H1 (cell line): ENCODE data around the gene LRRC27. TPM values are rescaled to one million over a fixed set of nuclear protein-coding genes. Genes with fewer than 3 reads are reported as not detected.

Experiments used
- CTCF ChIA-PET: fragments of 300-600 bp; sonication (Branson Sonifier 250); formaldehyde crosslinking; loops from one replicate; lab custom pipeline; 2021; ENCODE audit not compliant: partially characterized antibody; lab: Charles Lee
- POLR2A ChIA-PET: fragments of 300-600 bp; sonication (Branson Sonifier 250); formaldehyde crosslinking; loops from one replicate; lab custom pipeline; 2021; ENCODE audit warnings: inconsistent platforms; ENCODE audit not compliant: partially characterized antibody; lab: Charles Lee
- DNase-seq, 2 experiments: peaks; one replicate each; pipeline versions ENCODE4 v3.0.0 to v3.0.0-alpha.2; 2010 to 2022; ENCODE audit warnings: low spot score in 2 of 2, low read depth in 1 of 2, mixed read lengths in 1 of 2
- FAIRE-seq: peaks from 2 replicates; lab custom pipeline; 2011; peaks lifted over from hg19 to GRCh38; lab: Jason Lieb, UNC
- H2AFZ ChIP-seq: 2 replicates; pipeline ENCODE4 v1.8.1; 2012; ENCODE audit warnings: low read length, inconsistent platforms
- H2AK5ac ChIP-seq: 2 replicates; pipeline ENCODE4 v1.6.1; 2013; ENCODE audit warnings: low read depth, low read length
- H2BK120ac ChIP-seq: replicated peaks from 2 replicates; pipeline ENCODE3; 2013; ENCODE audit warnings: low read depth, low read length, inconsistent platforms
- H2BK12ac ChIP-seq: 2 replicates; pipeline ENCODE4 v1.6.1; 2013; ENCODE audit warnings: low read depth, low read length
- H2BK15ac ChIP-seq: 2 replicates; pipeline ENCODE4 v1.6.1; 2013; ENCODE audit warnings: low read length
- H2BK20ac ChIP-seq: 2 replicates; pipeline ENCODE4 v1.6.1; 2013; ENCODE audit warnings: low read length
- H2BK5ac ChIP-seq: 2 replicates; pipeline ENCODE4 v1.6.1; 2013; ENCODE audit warnings: low read depth, low read length
- H3K14ac ChIP-seq: 2 replicates; pipeline ENCODE4 v1.6.1; 2013; ENCODE audit warnings: inconsistent platforms; ENCODE audit not compliant: insufficient read length
- H3K18ac ChIP-seq: 2 replicates; pipeline ENCODE4 v1.6.1; 2013; ENCODE audit warnings: low read length; ENCODE audit errors: extremely low read depth
- H3K23ac ChIP-seq: 2 replicates; pipeline ENCODE4 v1.6.1; 2013; ENCODE audit warnings: inconsistent platforms; ENCODE audit not compliant: insufficient read length
- H3K23me2 ChIP-seq: 2 replicates; pipeline ENCODE4 v1.6.1; 2013; ENCODE audit warnings: low read depth, low read length
- H3K27ac ChIP-seq: 2 replicates; pipeline ENCODE4 v1.6.1; 2011; ENCODE audit warnings: low read depth, low read length, inconsistent platforms
- H3K27me3 ChIP-seq, 4 experiments: replicated peaks in 1 of 4; 1 replicate in 1 of 4; 2 replicates in 3 of 4; pipeline versions ENCODE4 v1.6.1 to v1.8.1; 2011 to 2013; ENCODE audit warnings: low read length in 3 of 4, mild to moderate bottlenecking in 3 of 4, inconsistent platforms in 2 of 4, mixed read lengths in 2 of 4, moderate library complexity in 1 of 4; ENCODE audit not compliant: control insufficient read depth in 3 of 4, insufficient read depth in 3 of 4; ENCODE audit errors: extremely low read depth in 1 of 4
- H3K36me3 ChIP-seq, 4 experiments: 2 replicates each; pipeline versions ENCODE4 v1.6.1 to v1.8.1; 2011 to 2013; ENCODE audit warnings: mild to moderate bottlenecking in 4 of 4, low read length in 3 of 4, moderate library complexity in 2 of 4, control low read depth in 1 of 4, inconsistent platforms in 1 of 4; ENCODE audit not compliant: insufficient read depth in 4 of 4, control insufficient read depth in 2 of 4
- H3K4ac ChIP-seq: replicated peaks from 2 replicates; pipeline ENCODE3; 2013; ENCODE audit warnings: low read length, low read depth, mixed read lengths, inconsistent platforms; ENCODE audit not compliant: insufficient read length
- H3K4me1 ChIP-seq, 4 experiments: replicated peaks in 1 of 4; 1 replicate in 1 of 4; 2 replicates in 3 of 4; pipeline versions ENCODE4 v1.6.1 to v1.8.1; 2011 to 2013; ENCODE audit warnings: low read length in 3 of 4, inconsistent platforms in 2 of 4, mixed read lengths in 1 of 4; ENCODE audit not compliant: insufficient read depth in 4 of 4, control insufficient read depth in 3 of 4
- H3K4me2 ChIP-seq, 2 experiments: 2 replicates each; pipeline versions ENCODE4 v1.6.1 to v1.8.1; 2011 to 2013; ENCODE audit warnings: low read depth in 2 of 2, low read length in 2 of 2, control low read depth in 1 of 2, inconsistent platforms in 1 of 2, mild to moderate bottlenecking in 1 of 2; ENCODE audit not compliant: insufficient read depth in 1 of 2
- H3K4me3 ChIP-seq, 4 experiments: fragments of 200-600, 300-600 bp in 1 of 4; sonication (generic), shearing (Covaris generic), sonication (Bioruptor Twin) in 1 of 4; 2 replicates each; pipeline versions ENCODE4 v1.5.1 to v1.8.1; 2011 to 2016; ENCODE audit warnings: low read length in 4 of 4, low read depth in 3 of 4, control low read depth in 2 of 4, inconsistent platforms in 2 of 4, mild to moderate bottlenecking in 2 of 4, mixed read lengths in 1 of 4, moderate library complexity in 1 of 4; ENCODE audit not compliant: insufficient read depth in 2 of 4; ENCODE audit errors: extremely low read depth in 1 of 4
- H3K56ac ChIP-seq: replicated peaks from 2 replicates; pipeline ENCODE3; 2013; ENCODE audit warnings: low read depth, mild to moderate bottlenecking, mixed read lengths, low read length, inconsistent platforms; ENCODE audit not compliant: insufficient read length
- H3K79me1 ChIP-seq: 2 replicates; pipeline ENCODE4 v1.6.1; 2013; ENCODE audit warnings: low read depth, low read length, control low read depth
- H3K79me2 ChIP-seq, 2 experiments: 2 replicates each; pipeline versions ENCODE4 v1.6.1 to v1.8.1; 2012 to 2013; ENCODE audit warnings: low read length in 2 of 2, mild to moderate bottlenecking in 2 of 2, inconsistent platforms in 1 of 2; ENCODE audit not compliant: insufficient read depth in 2 of 2, control insufficient read depth in 1 of 2
- H3K9ac ChIP-seq, 4 experiments: replicated peaks in 1 of 4; 1 replicate in 1 of 4; 2 replicates in 3 of 4; pipeline versions ENCODE4 v1.6.1 to v1.8.1; 2011 to 2013; ENCODE audit warnings: low read depth in 3 of 4, low read length in 3 of 4, control low read depth in 2 of 4, mild to moderate bottlenecking in 2 of 4, moderate library complexity in 2 of 4, inconsistent platforms in 1 of 4; ENCODE audit errors: extremely low read depth in 1 of 4
- H3K9me3 ChIP-seq, 2 experiments: 2 replicates each; pipeline versions ENCODE4 v1.6.1 to v1.8.1; 2012 to 2013; ENCODE audit warnings: mild to moderate bottlenecking in 2 of 2, moderate library complexity in 2 of 2, control low read depth in 1 of 2, inconsistent platforms in 1 of 2, low read depth in 1 of 2, low read length in 1 of 2, mixed read lengths in 1 of 2; ENCODE audit not compliant: insufficient read depth in 2 of 2
- H4K20me1 ChIP-seq, 2 experiments: replicated peaks in 1 of 2; 2 replicates each; pipeline versions ENCODE3 to v1.8.1; 2011 to 2013; ENCODE audit warnings: inconsistent platforms in 2 of 2, low read length in 2 of 2, mild to moderate bottlenecking in 1 of 2; ENCODE audit not compliant: insufficient read depth in 2 of 2, control insufficient read depth in 1 of 2
- H4K5ac ChIP-seq: 2 replicates; pipeline ENCODE4 v1.6.1; 2013; ENCODE audit warnings: low read length, low read depth, mixed read lengths, inconsistent platforms; ENCODE audit not compliant: insufficient read length
- H4K8ac ChIP-seq: 2 replicates; pipeline ENCODE4 v1.8.0; 2013; ENCODE audit warnings: mild to moderate bottlenecking, moderate library complexity, low read length, inconsistent platforms; ENCODE audit not compliant: insufficient read depth; ENCODE audit errors: extremely low read depth
- H4K91ac ChIP-seq: replicated peaks from 2 replicates; pipeline ENCODE3; 2013; ENCODE audit warnings: low read length, mixed read lengths, inconsistent platforms; ENCODE audit not compliant: insufficient read length
- NANOG ChIP-seq: IDR thresholded peaks from 2 replicates; pipeline ENCODE4 v1.6.1; 2011; ENCODE audit warnings: low read length, low read depth, mild to moderate bottlenecking, inconsistent platforms; ENCODE audit not compliant: insufficient read depth, poor library complexity, severe bottlenecking
- NRF1 ChIP-seq: IDR thresholded peaks from 2 replicates; pipeline ENCODE4 v1.6.1; 2011; ENCODE audit warnings: mild to moderate bottlenecking, low read depth, low read length, improper control_type of control experiment
- POLR2A ChIP-seq, 2 experiments: IDR thresholded peaks; 1 replicate in 1 of 2; 2 replicates in 1 of 2; pipeline ENCODE4 v1.6.1; 2011; ENCODE audit warnings: low read depth in 2 of 2, low read length in 2 of 2, mild to moderate bottlenecking in 2 of 2; ENCODE audit errors: control extremely low read depth in 1 of 2
- RAD21 ChIP-seq, 2 experiments: IDR thresholded peaks in 1 of 2; conservative IDR thresholded peaks in 1 of 2; 2 replicates each; pipeline ENCODE4 v1.6.1; 2011; ENCODE audit warnings: low read depth in 2 of 2, low read length in 2 of 2, improper control_type of control experiment in 1 of 2, inconsistent platforms in 1 of 2, mild to moderate bottlenecking in 1 of 2, moderate library complexity in 1 of 2
- RNF2 ChIP-seq: fragments of 200-900, 300-1000 bp; sonication (generic); IDR thresholded peaks from 2 replicates; pipeline ENCODE4 v1.7.1; 2016; ENCODE audit warnings: borderline replicate concordance, low read depth, mild to moderate bottlenecking, antibody characterized with exemption, low read length; ENCODE audit not compliant: poor library complexity, severe bottlenecking; ENCODE audit errors: missing control alignments
- RXRA ChIP-seq: IDR thresholded peaks from 2 replicates; pipeline ENCODE4 v1.6.1; 2011; ENCODE audit warnings: low read depth, mild to moderate bottlenecking, low read length, moderate library complexity; ENCODE audit not compliant: insufficient read depth
- SAP30 ChIP-seq: fragments of 300-600 bp; sonication (generic); IDR thresholded peaks from 2 replicates; pipeline ENCODE4 v1.7.1; 2012; ENCODE audit warnings: low read length, moderate library complexity, mild to moderate bottlenecking, inconsistent platforms; ENCODE audit not compliant: insufficient read depth, insufficient replicate concordance
- SIN3A ChIP-seq, 2 experiments: IDR thresholded peaks in 1 of 2; conservative IDR thresholded peaks in 1 of 2; 2 replicates each; pipeline ENCODE4 v1.6.1; 2011 to 2012; ENCODE audit warnings: low read length in 2 of 2, improper control_type of control experiment in 1 of 2, low read depth in 1 of 2, mild to moderate bottlenecking in 1 of 2
- TAF7 ChIP-seq: optimal IDR thresholded peaks from 2 replicates; pipeline ENCODE3; 2011; ENCODE audit warnings: low read depth, mild to moderate bottlenecking, inconsistent platforms, low read length, moderate library complexity, borderline replicate concordance
- WGBS, 2 experiments: shearing (Covaris generic) in 1 of 2; methylation state at CpG; one replicate each; pipeline versions ENCODE4 v1.1.6 to v1.1.7; 2013 to 2015; ENCODE audit warnings: low lambda C conversion rate in 2 of 2, mixed read lengths in 2 of 2, inconsistent platforms in 1 of 2, low coverage in 1 of 2, missing lambda C conversion rate in 1 of 2; ENCODE audit not compliant: insufficient replicate concordance in 2 of 2, insufficient coverage in 1 of 2, insufficient read length in 1 of 2; ENCODE audit errors: extremely low coverage in 1 of 2, missing lambda C conversion rate in 1 of 2; 5-methylcytosine and 5-hydroxymethylcytosine counted together
- polyA plus RNA-seq, 7 experiments: library from polyadenylated mRNA; depleted of rRNA in 3 of 7; stranded (reverse) in 5 of 7; unstranded in 2 of 7; fragments of >200 nt in 5 of 7; fragments of 200-250 nt in 2 of 7; gene quantifications; 1 replicate in 5 of 7; 2 replicates in 1 of 7; 4 replicates in 1 of 7; pipeline versions ENCODE4 v1.2.1 to v1.2.3, GENCODE V29; 2011 to 2013; ENCODE audit warnings: missing spikeins in 2 of 7, mixed read lengths in 2 of 7
- total RNA-seq: library from RNA; stranded (reverse); fragmentation: NEBNext Ultra II Directional; extraction: Animal tissue kit (Norgen Biotek cat#: 25700); gene quantifications from 2 replicates; pipeline ENCODE4 v1.2.1, GENCODE V29; 2021

The LRRC27 gene
- total and polyA plus RNA-seq, 2 of the 8 experiments (the other 6 are each of a cell fraction or from before 2014, with no cell fraction given) = 1.2 to 3.8 TPM

DNA sequence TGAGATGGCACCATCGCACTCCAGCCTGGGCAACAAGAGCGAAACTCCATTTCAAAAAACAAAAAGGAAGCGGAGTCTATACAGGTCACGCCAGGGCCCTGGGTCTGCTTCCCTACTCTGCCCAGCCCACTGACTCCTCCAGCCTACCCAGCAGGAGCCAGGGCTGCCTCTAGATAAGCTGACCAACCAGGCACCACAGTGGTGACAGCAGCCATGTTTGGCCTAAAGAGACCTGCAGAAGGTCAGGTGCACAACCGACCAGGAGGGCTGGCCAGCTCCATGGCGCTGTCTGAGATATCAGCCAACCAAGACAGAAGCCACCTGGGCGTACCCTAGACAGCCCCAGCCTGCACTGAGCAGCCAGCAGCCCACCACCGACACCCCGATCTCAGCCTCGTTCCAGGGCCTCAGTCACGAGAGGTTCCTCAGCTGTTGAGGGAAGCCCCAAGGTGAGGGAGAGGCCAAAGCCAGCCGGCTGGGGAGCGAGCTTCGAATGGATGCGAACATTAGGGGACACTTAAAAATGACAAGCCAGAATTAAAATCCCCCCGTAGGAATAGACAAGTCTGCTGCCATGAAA is 40.6 kb downstream of the LRRC27 start:
- Histone ChIP-seq H2AK5ac (no peak overlapping the region), H2BK12ac (no peak overlapping the region), H3K23me2 (no peaks in the 10 kb centered on the region), H4K91ac (no peak overlapping the region), H3K9ac (no peak overlapping the region), H3K4me2 (no peak overlapping the region), H2BK5ac (no peak overlapping the region), H3K18ac (no peak overlapping the region; the same call in 1 of the 2 replicates), H3K27ac (no peak overlapping the region), H3K4ac (no peak overlapping the region), H4K20me1 (peaks cover 0 to 1% of the 10 kb centered on the region in 2 experiments), H3K9me3 (peaks cover 0 to 2% of the 10 kb centered on the region in 2 experiments; a peak in 1 of 4 replicates), H3K27me3 (no peaks in the 10 kb centered on the region; a peak in 1 of 7 replicates), H2AFZ (no peak overlapping the region), H3K4me1 (peaks cover 0 to 14% (median 3%) of the 10 kb centered on the region in 4 experiments; a peak in 4 of 7 replicates), H3K79me2 (no peaks in the 10 kb centered on the region), H2BK120ac (no peak overlapping the region), H3K79me1 (no peaks in the 10 kb centered on the region), H3K23ac (no peak overlapping the region), H4K8ac (no peak overlapping the region), H3K36me3 (no peaks in the 10 kb centered on the region), H4K5ac (no peak overlapping the region), H3K56ac (no peak overlapping the region), H2BK20ac (no peak overlapping the region), H3K14ac (no peak overlapping the region), H3K4me3 (no peak overlapping the region), H2BK15ac (no peak overlapping the region)
- DNase-seq (no peak), FAIRE-seq (no peak)
- WGBS, 2 experiments = 93% methylated on average over 16 of the region's 16 CpGs; no CpG with 5 or more reads in 1 of the 2 experiments
- TF ChIP-seq NANOG = no peak
- TF ChIP-seq POLR2A (IDR thresholded peaks at IDR 0.05; ENCODE audit: control extremely low read depth in 1 of 2, low read depth in 2 of 2, low read length in 2 of 2) = no peak
- no peak for TF ChIP-seq RAD21 (IDR thresholded peaks at IDR 0.05 in 1 of 2, conservative IDR thresholded peaks at IDR 0.05 in 1 of 2; ENCODE audit: low read depth in 2 of 2, low read length in 2 of 2)
- no peak for TF ChIP-seq SIN3A (conservative IDR thresholded peaks at IDR 0.05 in 1 of 2, IDR thresholded peaks at IDR 0.05 in 1 of 2; ENCODE audit: low read depth in 1 of 2, low read length in 2 of 2)
- TF ChIP-seq SAP30 = no peak
- TF ChIP-seq RNF2 = no peak
- TF ChIP-seq TAF7 = no peak
- no peak for TF ChIP-seq NRF1
- no peak for TF ChIP-seq RXRA
- POLR2A ChIA-PET = no interaction called here
- CTCF ChIA-PET = interaction anchor here (0.8 to 4.6 kb wide), 13 partner anchors 11 to 199 kb away, joined by 3 to 48 read pairs (median 4); no protein-coding TSS in a partner anchor
